Measurements from ENCODE around the gene DOC2A.
A peak's percentile ranks its signal among the peaks of the same experiment; 100 is the strongest.

Gene DOC2A

DNA sequence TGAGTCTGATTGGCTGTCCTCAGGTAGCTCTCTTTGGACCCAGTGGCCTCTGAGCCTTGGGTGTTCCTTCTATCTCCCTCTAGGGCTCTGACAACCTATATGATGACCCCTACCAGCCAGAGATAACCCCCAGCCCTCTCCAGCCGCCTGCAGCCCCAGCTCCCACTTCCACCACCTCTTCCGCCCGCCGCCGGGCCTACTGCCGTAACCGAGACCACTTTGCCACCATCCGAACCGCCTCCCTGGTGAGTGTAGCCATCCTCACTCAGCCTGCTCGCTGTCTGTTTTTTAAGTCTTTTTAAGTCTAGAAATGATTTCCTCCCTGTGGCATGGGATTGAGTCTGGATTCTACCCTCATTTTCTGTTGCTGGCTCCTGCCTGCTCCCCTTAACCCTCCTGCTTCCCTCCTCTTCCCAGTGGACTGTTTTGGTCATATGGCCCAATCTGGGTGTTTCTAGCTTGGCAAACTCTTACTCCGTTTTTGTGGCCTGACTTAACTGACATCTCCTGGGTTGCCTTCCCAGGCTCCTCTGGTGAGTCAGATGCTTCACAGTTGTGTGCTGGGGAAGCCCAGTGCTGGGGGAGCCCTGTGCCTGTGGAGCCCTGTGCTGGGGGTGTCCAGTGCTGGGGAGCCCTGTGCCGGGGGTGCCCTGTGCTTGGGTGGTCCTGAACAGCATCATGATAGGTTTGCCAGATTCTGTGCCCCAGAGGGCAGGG, 27.2 kb downstream of the DOC2A start:
- no peak overlapping the region for H3K4me3 ChIP-seq (replicated peaks; ENCODE audit: low read depth, low read length)
- DNase-seq (ENCODE audit: low read depth), result no peak
- TF ChIP-seq CTCF (IDR thresholded peaks at IDR 0.05; ENCODE audit: low read length, missing control alignments), result no peak

- H3K4me3 ChIP-seq (replicated peaks; ENCODE audit: low read depth, low read length), result no peak overlapping the region
- no peak for DNase-seq (ENCODE audit: low read depth)
- no peak for TF ChIP-seq CTCF (IDR thresholded peaks at IDR 0.05; ENCODE audit: low read length, missing control alignments)
Observed at GRCh38 chr16:29982560-29983419, 28.0 kb downstream of the DOC2A start.

- no peak for TF ChIP-seq CTCF (IDR thresholded peaks at IDR 0.05; ENCODE audit: low read length, missing control alignments)
- DNase-seq (ENCODE audit: low read depth), result no peak
- no peak overlapping the region for H3K4me3 ChIP-seq (replicated peaks; ENCODE audit: low read depth, low read length)
Observed at GRCh38 chr16:29978564-29979270, 32.1 kb downstream of the DOC2A start.

DNA sequence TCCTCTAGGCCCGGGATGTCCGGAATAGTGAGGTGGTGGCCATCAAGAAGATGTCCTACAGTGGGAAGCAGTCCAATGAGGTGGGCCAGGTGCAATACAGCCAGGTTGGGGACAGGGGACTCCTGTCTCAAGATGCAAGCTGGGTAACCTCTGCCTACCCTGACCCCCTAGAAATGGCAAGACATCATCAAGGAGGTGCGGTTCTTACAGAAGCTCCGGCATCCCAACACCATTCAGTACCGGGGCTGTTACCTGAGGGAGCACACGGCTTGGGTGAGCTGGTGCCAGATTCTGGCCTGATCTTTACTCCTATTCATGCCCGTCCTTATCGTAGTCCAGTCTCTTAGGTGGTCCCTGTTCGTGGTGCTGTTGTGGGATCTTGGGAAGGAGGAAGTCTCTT, 32.7 kb downstream of the DOC2A start:
- DNase-seq (ENCODE audit: low read depth), result no peak
- TF ChIP-seq CTCF (IDR thresholded peaks at IDR 0.05; ENCODE audit: low read length, missing control alignments), result no peak
- no peak overlapping the region for H3K4me3 ChIP-seq (replicated peaks; ENCODE audit: low read depth, low read length)

DNA sequence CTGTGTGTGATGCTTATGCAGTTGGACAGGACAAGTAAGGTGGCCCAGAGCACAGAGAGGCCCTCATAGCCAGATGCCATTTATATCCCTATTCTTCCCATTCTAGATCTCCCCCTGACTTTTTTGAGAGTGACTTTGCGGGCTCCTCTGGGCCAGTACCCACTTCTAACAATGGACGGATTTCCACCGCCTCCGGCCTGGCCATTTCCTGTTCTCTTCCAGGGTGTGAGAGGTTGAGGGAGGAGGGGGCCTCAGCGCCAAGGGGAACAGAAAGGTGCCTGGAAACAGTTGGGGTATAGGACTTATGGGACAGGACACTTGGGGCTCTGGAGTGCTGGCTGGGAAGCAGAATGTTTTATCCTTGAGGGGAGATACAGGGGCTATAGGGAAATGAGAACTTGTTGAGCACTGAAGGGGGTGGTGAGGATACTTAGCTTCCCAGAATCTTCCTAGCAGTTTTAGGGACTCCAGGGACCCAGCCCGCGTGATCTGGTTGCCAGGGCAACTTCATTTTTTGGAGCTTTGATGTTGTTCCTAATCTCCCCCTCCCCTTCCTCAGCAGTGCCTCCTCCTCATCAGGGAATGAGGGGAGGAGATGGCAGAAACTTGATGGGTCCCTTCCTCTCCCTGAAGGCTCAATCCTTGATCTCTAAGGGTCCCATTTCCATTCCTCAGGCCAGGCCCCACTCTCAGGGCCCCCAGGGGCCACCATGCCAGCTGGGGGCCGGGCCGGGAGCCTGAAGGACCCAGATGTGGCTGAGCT, 33.6 kb downstream of the DOC2A start:
- no peak for TF ChIP-seq CTCF (IDR thresholded peaks at IDR 0.05; ENCODE audit: low read length, missing control alignments)
- no peak for DNase-seq (ENCODE audit: low read depth)
- peak overlapping the region; percentile 93 for H3K4me3 ChIP-seq (replicated peaks; ENCODE audit: low read depth, low read length)

DNA sequence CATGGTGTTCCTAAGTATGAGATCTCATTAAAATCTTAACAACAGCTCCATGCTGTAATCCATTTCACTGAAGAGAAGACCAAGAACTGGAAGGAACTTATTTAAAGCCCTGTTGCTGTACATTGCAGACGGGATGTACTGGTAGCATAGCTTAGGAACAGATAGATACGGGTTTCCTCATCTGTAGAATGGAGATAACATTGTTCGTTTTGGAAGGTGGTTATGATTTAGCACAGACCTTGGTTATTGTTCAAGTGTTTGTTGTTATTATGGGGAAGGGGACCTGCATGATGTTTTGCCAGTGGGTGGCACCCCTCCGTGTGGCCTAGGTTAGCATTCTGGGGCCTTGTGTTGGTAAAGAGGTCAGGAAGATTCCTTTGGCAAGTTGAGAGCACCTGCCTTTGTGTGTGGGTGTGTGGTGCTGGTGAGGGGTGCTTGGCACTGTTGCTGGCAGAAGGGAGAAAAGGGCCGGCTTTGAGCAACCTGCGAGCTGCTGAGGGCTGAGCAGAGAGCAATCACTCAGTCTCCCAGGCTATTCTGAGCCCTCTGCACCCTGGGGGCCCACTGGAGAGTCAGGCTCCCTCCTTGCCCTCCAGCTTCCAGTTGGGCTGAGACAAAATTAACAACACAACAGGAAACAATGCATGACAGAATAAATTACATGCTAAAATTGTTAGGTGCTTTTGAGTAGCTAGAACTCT, 34.9 kb downstream of the DOC2A start:
- DNase-seq (ENCODE audit: low read depth), result peak; percentile 21
- H3K4me3 ChIP-seq (replicated peaks; ENCODE audit: low read depth, low read length), result peak overlapping the region; percentile 93
- no peak for TF ChIP-seq CTCF (IDR thresholded peaks at IDR 0.05; ENCODE audit: low read length, missing control alignments)
